LNCaP clone FGC (cell line): ENCODE data around the gene MAP3K20.

Experiments used
- DNase-seq: peaks from one replicate; pipeline ENCODE4 v3.0.0-alpha.2; 2011; ENCODE audit warnings: low read depth
- H3K4me3 ChIP-seq: 2 replicates; pipeline ENCODE4 v1.5.1; 2011; ENCODE audit warnings: mild to moderate bottlenecking, low read depth, low read length, control low read depth
- CTCF ChIP-seq: IDR thresholded peaks from 2 replicates; pipeline ENCODE4 v1.5.1; 2012; ENCODE audit warnings: mild to moderate bottlenecking; ENCODE audit not compliant: control insufficient read depth, insufficient read depth; ENCODE audit errors: extremely low read depth

Gene MAP3K20

GRCh38 chr2:173107629-173108022, 32.0 kb downstream of the MAP3K20 start:
- TF ChIP-seq CTCF: no peak
- DNase-seq: no peak
- H3K4me3 ChIP-seq: no peak overlapping the region

- no peak overlapping the region for H3K4me3 ChIP-seq
- no peak for TF ChIP-seq CTCF
- DNase-seq: no peak
Observed at GRCh38 chr2:173109253-173110188, 33.9 kb downstream of the MAP3K20 start.

GRCh38 chr2:173117678-173118077, 42.0 kb downstream of the MAP3K20 start:
- TF ChIP-seq CTCF: no peak

GRCh38 chr2:173118395-173118794, 42.7 kb downstream of the MAP3K20 start:
- DNase-seq: no peak
- TF ChIP-seq CTCF: no peak
- H3K4me3 ChIP-seq: no peak overlapping the region

More at GRCh38 chr2:173117678-173118077, 42.0 kb downstream of the MAP3K20 start:
- H3K4me3 ChIP-seq: no peak overlapping the region
- no peak for DNase-seq

- no peak for TF ChIP-seq CTCF
- no peak overlapping the region for H3K4me3 ChIP-seq
- DNase-seq: peak; percentile 52
Observed at GRCh38 chr2:173119069-173119807, 43.6 kb downstream of the MAP3K20 start.

GRCh38 chr2:173119944-173120343, 44.3 kb downstream of the MAP3K20 start:
- no peak for DNase-seq
- TF ChIP-seq CTCF: no peak
- H3K4me3 ChIP-seq: no peak overlapping the region
